ENCODE data around the gene HS6ST3.

Gene HS6ST3

GRCh38 chr13:96862093-96862492, 772.2 kb downstream of the HS6ST3 start:
- Histone ChIP-seq H3K4me3 (no peak overlapping the region), H3K27ac (no peak overlapping the region), H3K9ac (ENCODE audit: insufficient read length) (no peak overlapping the region), H3K9me3 (ENCODE audit: low read depth, low read length) (no peaks in the 10 kb centered on the region), H3K36me3 (ENCODE audit: insufficient read depth, low read length) (no peaks in the 10 kb centered on the region)
- DNase-seq (ENCODE audit: low read depth, low spot score) = no peak
- TF ChIP-seq EZH2 (IDR thresholded peaks at IDR 0.05) (no peak), POLR2AphosphoS5 (IDR thresholded peaks at IDR 0.05; ENCODE audit: borderline replicate concordance, low read depth, low read length) (no peak)

- no peaks in the 10 kb centered on the region for H3K36me3 ChIP-seq (ENCODE audit: insufficient read depth, low read length)
- DNase-seq (ENCODE audit: low read depth, low spot score) = no peak
- H3K9me3 ChIP-seq (ENCODE audit: low read depth, low read length) = no peaks in the 10 kb centered on the region
- no peak overlapping the region for H3K27ac ChIP-seq
- H3K4me3 ChIP-seq = no peak overlapping the region
- TF ChIP-seq FOXP2 (optimal IDR thresholded peaks at IDR 0.05; ENCODE audit: control extremely low read depth, extremely low read length, insufficient read depth) (no peak), EZH2 (IDR thresholded peaks at IDR 0.05) (no peak), POLR2AphosphoS5 (IDR thresholded peaks at IDR 0.05; ENCODE audit: borderline replicate concordance, low read depth, low read length) (no peak)
- H3K9ac ChIP-seq (ENCODE audit: insufficient read length) = no peak overlapping the region
Measured at GRCh38 chr13:96862999-96863398, 773.1 kb downstream of the HS6ST3 start.

GRCh38 chr13:96871469-96871868, 781.6 kb downstream of the HS6ST3 start:
- no peak overlapping the region for H3K9ac ChIP-seq (ENCODE audit: insufficient read length)
- no peaks in the 10 kb centered on the region for H3K9me3 ChIP-seq (ENCODE audit: low read depth, low read length)
- DNase-seq (ENCODE audit: low read depth, low spot score) = no peak
- H3K4me3 ChIP-seq = no peak overlapping the region
- H3K27ac ChIP-seq = no peak overlapping the region
- no peak for TF ChIP-seq POLR2AphosphoS5 (IDR thresholded peaks at IDR 0.05; ENCODE audit: borderline replicate concordance, low read depth, low read length)
- no peak for TF ChIP-seq EZH2 (IDR thresholded peaks at IDR 0.05)
- TF ChIP-seq FOXP2 (optimal IDR thresholded peaks at IDR 0.05; ENCODE audit: control extremely low read depth, extremely low read length, insufficient read depth) = no peak
- H3K36me3 ChIP-seq (ENCODE audit: insufficient read depth, low read length) = no peaks in the 10 kb centered on the region

- no peak overlapping the region for H3K9ac ChIP-seq (ENCODE audit: insufficient read length)
- no peaks in the 10 kb centered on the region for H3K9me3 ChIP-seq (ENCODE audit: low read depth, low read length)
- no peaks in the 10 kb centered on the region for H3K36me3 ChIP-seq (ENCODE audit: insufficient read depth, low read length)
- no peak overlapping the region for H3K27ac ChIP-seq
- H3K4me3 ChIP-seq = no peak overlapping the region
- no peak for DNase-seq (ENCODE audit: low read depth, low spot score)
- TF ChIP-seq EZH2 (IDR thresholded peaks at IDR 0.05) (no peak), POLR2AphosphoS5 (IDR thresholded peaks at IDR 0.05; ENCODE audit: borderline replicate concordance, low read depth, low read length) (no peak), FOXP2 (optimal IDR thresholded peaks at IDR 0.05; ENCODE audit: control extremely low read depth, extremely low read length, insufficient read depth) (no peak)
Measured at GRCh38 chr13:96880419-96880818, 790.5 kb downstream of the HS6ST3 start.
